Measurements from ENCODE around the gene RWDD3.

GRCh38 chr1:95222629-95223028, 11.4 kb upstream of the RWDD3 start:
- TF ChIP-seq PKNOX1 (IDR thresholded peaks at IDR 0.05) (no peak), CTCF (IDR thresholded peaks at IDR 0.05 in 2 of 3, conservative IDR thresholded peaks at IDR 0.05 in 1 of 3; ENCODE audit: control insufficient read depth in 2 of 3, extremely low read depth in 1 of 3, insufficient read depth in 1 of 3, low read depth in 3 of 3, low read length in 3 of 3) (no peak), ZNF687 (IDR thresholded peaks at IDR 0.05) (no peak)
